ENCODE results near the gene TMEM38A. TPM values are rescaled to one million over a fixed set of nuclear protein-coding genes. Genes with fewer than 3 reads are reported as not detected.
"Not testable (repeated sequence)": the region's sequence is repeated elsewhere in the genome, so short reads cannot be mapped to it uniquely, and the experiment has no call there.

TMEM38A gene
- total RNA-seq, 1 donor from 2014 or later, result 0.78 TPM

- H3K9me3 Mint-ChIP-seq; H3K4me1 Mint-ChIP-seq (ENCODE audit: low read depth); H3K36me3 Mint-ChIP-seq (ENCODE audit: low read depth); DNase-seq (ENCODE audit: low spot score); H3K27ac Mint-ChIP-seq; H3K4me3 Mint-ChIP-seq; intact Hi-C loops (cut with micrococcal nuclease); H3K27me3 Mint-ChIP-seq (ENCODE audit: insufficient read depth): not testable (repeated sequence)
These were observed 7.8 kb downstream of the TMEM38A start for GRCh38 chr19:16668702-16669101.

GRCh38 chr19:16670291-16670690 is 9.4 kb downstream of the TMEM38A start:
- Mint-ChIP-seq H3K9me3 (no peaks in the 10 kb centered on the region), H3K27me3 (ENCODE audit: insufficient read depth) (no peaks in the 10 kb centered on the region), H3K27ac (no peak overlapping the region), H3K36me3 (ENCODE audit: low read depth) (no peaks in the 10 kb centered on the region), H3K4me1 (ENCODE audit: low read depth) (no peaks in the 10 kb centered on the region), H3K4me3 (no peak overlapping the region)
- intact Hi-C loops (cut with micrococcal nuclease), result no loop called here
- no peak for DNase-seq (ENCODE audit: low spot score)

- no peak overlapping the region for H3K27ac Mint-ChIP-seq
- intact Hi-C loops (cut with micrococcal nuclease), result no loop called here
- no peak overlapping the region for H3K4me3 Mint-ChIP-seq
- no peaks in the 10 kb centered on the region for H3K4me1 Mint-ChIP-seq (ENCODE audit: low read depth)
- no peaks in the 10 kb centered on the region for H3K36me3 Mint-ChIP-seq (ENCODE audit: low read depth)
- no peaks in the 10 kb centered on the region for H3K9me3 Mint-ChIP-seq
- no peaks in the 10 kb centered on the region for H3K27me3 Mint-ChIP-seq (ENCODE audit: insufficient read depth)
- DNase-seq (ENCODE audit: low spot score), result no peak
These were observed 10.8 kb downstream of the TMEM38A start for GRCh38 chr19:16671652-16672274.

- no peak overlapping the region for H3K27ac Mint-ChIP-seq
- no peak for DNase-seq (ENCODE audit: low spot score)
- H3K36me3 Mint-ChIP-seq (ENCODE audit: low read depth), result no peaks in the 10 kb centered on the region
- no peak overlapping the region for H3K4me3 Mint-ChIP-seq
- H3K9me3 Mint-ChIP-seq, result no peaks in the 10 kb centered on the region
- H3K4me1 Mint-ChIP-seq (ENCODE audit: low read depth), result no peaks in the 10 kb centered on the region
- no peaks in the 10 kb centered on the region for H3K27me3 Mint-ChIP-seq (ENCODE audit: insufficient read depth)
- intact Hi-C loops (cut with micrococcal nuclease), result no loop called here
These were observed 12.3 kb downstream of the TMEM38A start for GRCh38 chr19:16673231-16673630.

GRCh38 chr19:16673839-16674238 is 12.9 kb downstream of the TMEM38A start:
- H3K36me3 Mint-ChIP-seq (ENCODE audit: low read depth); H3K27me3 Mint-ChIP-seq (ENCODE audit: insufficient read depth); intact Hi-C loops (cut with micrococcal nuclease); DNase-seq (ENCODE audit: low spot score); H3K9me3 Mint-ChIP-seq; H3K4me3 Mint-ChIP-seq; H3K4me1 Mint-ChIP-seq (ENCODE audit: low read depth); H3K27ac Mint-ChIP-seq: not testable (repeated sequence)

GRCh38 chr19:16676101-16676798 is 15.3 kb downstream of the TMEM38A start:
- intact Hi-C loops (cut with micrococcal nuclease), result no loop called here

GRCh38 chr19:16677055-16677454 is 16.1 kb downstream of the TMEM38A start:
- no peak for DNase-seq (ENCODE audit: low spot score)
- Mint-ChIP-seq H3K9me3 (no peaks in the 10 kb centered on the region), H3K27me3 (ENCODE audit: insufficient read depth) (no peaks in the 10 kb centered on the region), H3K4me3 (no peak overlapping the region), H3K36me3 (ENCODE audit: low read depth) (no peaks in the 10 kb centered on the region), H3K27ac (no peak overlapping the region), H3K4me1 (ENCODE audit: low read depth) (no peaks in the 10 kb centered on the region)
- intact Hi-C loops (cut with micrococcal nuclease), result no loop called here

More at GRCh38 chr19:16676101-16676798, 15.3 kb downstream of the TMEM38A start:
- no peaks in the 10 kb centered on the region for H3K9me3 Mint-ChIP-seq
- no peaks in the 10 kb centered on the region for H3K27me3 Mint-ChIP-seq (ENCODE audit: insufficient read depth)
- DNase-seq (ENCODE audit: low spot score), result no peak
- no peak overlapping the region for H3K4me3 Mint-ChIP-seq
- H3K27ac Mint-ChIP-seq, result no peak overlapping the region
- H3K36me3 Mint-ChIP-seq (ENCODE audit: low read depth), result no peaks in the 10 kb centered on the region
- no peaks in the 10 kb centered on the region for H3K4me1 Mint-ChIP-seq (ENCODE audit: low read depth)

- H3K27me3 Mint-ChIP-seq (ENCODE audit: insufficient read depth), result no peaks in the 10 kb centered on the region
- no peak for DNase-seq (ENCODE audit: low spot score)
- intact Hi-C loops (cut with micrococcal nuclease), result no loop called here
- no peak overlapping the region for H3K4me3 Mint-ChIP-seq
- H3K27ac Mint-ChIP-seq, result no peak overlapping the region
- no peaks in the 10 kb centered on the region for H3K36me3 Mint-ChIP-seq (ENCODE audit: low read depth)
- H3K4me1 Mint-ChIP-seq (ENCODE audit: low read depth), result no peaks in the 10 kb centered on the region
- H3K9me3 Mint-ChIP-seq, result no peaks in the 10 kb centered on the region
These were observed 17.6 kb downstream of the TMEM38A start for GRCh38 chr19:16678498-16678897.

GRCh38 chr19:16679811-16680210 is 18.9 kb downstream of the TMEM38A start:
- no peaks in the 10 kb centered on the region for H3K9me3 Mint-ChIP-seq
- no peaks in the 10 kb centered on the region for H3K27me3 Mint-ChIP-seq (ENCODE audit: insufficient read depth)
- no peak overlapping the region for H3K4me3 Mint-ChIP-seq
- H3K27ac Mint-ChIP-seq, result no peak overlapping the region
- H3K36me3 Mint-ChIP-seq (ENCODE audit: low read depth), result no peaks in the 10 kb centered on the region
- DNase-seq (ENCODE audit: low spot score), result no peak
- intact Hi-C loops (cut with micrococcal nuclease), result no loop called here
- no peaks in the 10 kb centered on the region for H3K4me1 Mint-ChIP-seq (ENCODE audit: low read depth)

GRCh38 chr19:16682539-16682938 is 21.6 kb downstream of the TMEM38A start:
- intact Hi-C loops (cut with micrococcal nuclease), result no loop called here
- Mint-ChIP-seq H3K4me3 (no peak overlapping the region), H3K27ac (no peak overlapping the region), H3K9me3 (no peaks in the 10 kb centered on the region), H3K27me3 (ENCODE audit: insufficient read depth) (no peaks in the 10 kb centered on the region), H3K4me1 (ENCODE audit: low read depth) (no peaks in the 10 kb centered on the region), H3K36me3 (ENCODE audit: low read depth) (no peaks in the 10 kb centered on the region)
- DNase-seq (ENCODE audit: low spot score), result no peak

GRCh38 chr19:16684216-16684615 is 23.3 kb downstream of the TMEM38A start:
- DNase-seq (ENCODE audit: low spot score), result no peak
- Mint-ChIP-seq H3K36me3 (ENCODE audit: low read depth) (no peaks in the 10 kb centered on the region), H3K27me3 (ENCODE audit: insufficient read depth) (no peaks in the 10 kb centered on the region), H3K4me1 (ENCODE audit: low read depth) (no peaks in the 10 kb centered on the region), H3K9me3 (no peaks in the 10 kb centered on the region), H3K27ac (no peak overlapping the region), H3K4me3 (no peak overlapping the region)
- intact Hi-C loops (cut with micrococcal nuclease), result no loop called here

- Mint-ChIP-seq H3K36me3 (ENCODE audit: low read depth) (no peaks in the 10 kb centered on the region), H3K9me3 (no peaks in the 10 kb centered on the region), H3K27ac (no peak overlapping the region), H3K27me3 (ENCODE audit: insufficient read depth) (peaks cover 3% of the 10 kb centered on the region), H3K4me3 (no peak overlapping the region), H3K4me1 (ENCODE audit: low read depth) (no peaks in the 10 kb centered on the region)
- intact Hi-C loops (cut with micrococcal nuclease), result no loop called here
- DNase-seq (ENCODE audit: low spot score), result no peak
These were observed 27.1 kb downstream of the TMEM38A start for GRCh38 chr19:16688084-16688483.

GRCh38 chr19:16698914-16699313 is 38.0 kb downstream of the TMEM38A start:
- H3K27me3 Mint-ChIP-seq (ENCODE audit: insufficient read depth), result no peaks in the 10 kb centered on the region
- H3K4me3 Mint-ChIP-seq, result no peak overlapping the region
- H3K27ac Mint-ChIP-seq, result no peak overlapping the region
- no peaks in the 10 kb centered on the region for H3K36me3 Mint-ChIP-seq (ENCODE audit: low read depth)
- DNase-seq (ENCODE audit: low spot score), result no peak
- no peaks in the 10 kb centered on the region for H3K9me3 Mint-ChIP-seq
- H3K4me1 Mint-ChIP-seq (ENCODE audit: low read depth), result no peaks in the 10 kb centered on the region
- intact Hi-C loops (cut with micrococcal nuclease), result no loop called here

GRCh38 chr19:16702123-16702522 is 41.2 kb downstream of the TMEM38A start:
- H3K36me3 Mint-ChIP-seq (ENCODE audit: low read depth), result no peaks in the 10 kb centered on the region
- no peak overlapping the region for H3K27ac Mint-ChIP-seq
- no peak for DNase-seq (ENCODE audit: low spot score)
- H3K27me3 Mint-ChIP-seq (ENCODE audit: insufficient read depth), result no peaks in the 10 kb centered on the region
- H3K4me3 Mint-ChIP-seq, result no peak overlapping the region
- no peaks in the 10 kb centered on the region for H3K4me1 Mint-ChIP-seq (ENCODE audit: low read depth)
- intact Hi-C loops (cut with micrococcal nuclease), result no loop called here
- no peaks in the 10 kb centered on the region for H3K9me3 Mint-ChIP-seq

All from activated T-helper 1 cell treated with anti-CD3 and anti-CD28 coated beads, Interleukin-12 subunit alpha, Interleukin-12 subunit beta, Interleukin-2, Interleukin-4 antibody, amounts not matched to agents 30 ng/mL and 10 ng/mL and 1 ng/mL, durations not matched to agents 14 hours and 24 hours and 36 hours (primary cell).